ENCODE measurements around the gene ABHD17C. TPM values are rescaled to one million over a fixed set of nuclear protein-coding genes. Genes with fewer than 3 reads are reported as not detected.

Gene ABHD17C
- total and polyA plus RNA-seq, 2 donors from 2014 or later: 18.8 to 20.6 TPM

GRCh38 chr15:80773122-80773551, 78.0 kb downstream of the ABHD17C start:
- H3K9me3 ChIP-seq (ENCODE audit: control insufficient read depth in 2 of 3, insufficient read depth in 1 of 3, low read length in 3 of 3): no peaks in the 10 kb centered on the region
- no peaks in the 10 kb centered on the region for H3K27me3 ChIP-seq (ENCODE audit: control insufficient read depth, insufficient read depth, low read length)
- intact Hi-C loops (cut with DNase I): no loop called here
- TF ChIP-seq, protein P1, sequence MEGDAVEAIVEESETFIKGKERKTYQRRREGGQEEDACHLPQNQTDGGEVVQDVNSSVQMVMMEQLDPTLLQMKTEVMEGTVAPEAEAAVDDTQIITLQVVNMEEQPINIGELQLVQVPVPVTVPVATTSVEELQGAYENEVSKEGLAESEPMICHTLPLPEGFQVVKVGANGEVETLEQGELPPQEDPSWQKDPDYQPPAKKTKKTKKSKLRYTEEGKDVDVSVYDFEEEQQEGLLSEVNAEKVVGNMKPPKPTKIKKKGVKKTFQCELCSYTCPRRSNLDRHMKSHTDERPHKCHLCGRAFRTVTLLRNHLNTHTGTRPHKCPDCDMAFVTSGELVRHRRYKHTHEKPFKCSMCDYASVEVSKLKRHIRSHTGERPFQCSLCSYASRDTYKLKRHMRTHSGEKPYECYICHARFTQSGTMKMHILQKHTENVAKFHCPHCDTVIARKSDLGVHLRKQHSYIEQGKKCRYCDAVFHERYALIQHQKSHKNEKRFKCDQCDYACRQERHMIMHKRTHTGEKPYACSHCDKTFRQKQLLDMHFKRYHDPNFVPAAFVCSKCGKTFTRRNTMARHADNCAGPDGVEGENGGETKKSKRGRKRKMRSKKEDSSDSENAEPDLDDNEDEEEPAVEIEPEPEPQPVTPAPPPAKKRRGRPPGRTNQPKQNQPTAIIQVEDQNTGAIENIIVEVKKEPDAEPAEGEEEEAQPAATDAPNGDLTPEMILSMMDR (IDR thresholded peaks at IDR 0.05; ENCODE audit: borderline replicate concordance, extremely low read depth, insufficient read depth): no peak
- no peak overlapping the region for H3K9ac ChIP-seq (ENCODE audit: low read length in 3 of 3)
- DNase-seq (no peak), FAIRE-seq (no peak)
- peaks cover 0 to 6% (median 0%) of the 10 kb centered on the region in 3 donors for H3K4me1 ChIP-seq (ENCODE audit: control insufficient read depth in 2 of 3, insufficient read depth in 2 of 3, low read depth in 1 of 3, low read length in 3 of 3)
- H3K36me3 ChIP-seq (ENCODE audit: control insufficient read depth in 2 of 3, insufficient read depth in 3 of 3, low read length in 3 of 3): no peaks in the 10 kb centered on the region
- no peak overlapping the region for H3K27ac ChIP-seq (ENCODE audit: low read depth in 2 of 2, low read length in 2 of 2)
- H3K4me3 ChIP-seq (ENCODE audit: low read length in 3 of 3): no peak overlapping the region

DNA sequence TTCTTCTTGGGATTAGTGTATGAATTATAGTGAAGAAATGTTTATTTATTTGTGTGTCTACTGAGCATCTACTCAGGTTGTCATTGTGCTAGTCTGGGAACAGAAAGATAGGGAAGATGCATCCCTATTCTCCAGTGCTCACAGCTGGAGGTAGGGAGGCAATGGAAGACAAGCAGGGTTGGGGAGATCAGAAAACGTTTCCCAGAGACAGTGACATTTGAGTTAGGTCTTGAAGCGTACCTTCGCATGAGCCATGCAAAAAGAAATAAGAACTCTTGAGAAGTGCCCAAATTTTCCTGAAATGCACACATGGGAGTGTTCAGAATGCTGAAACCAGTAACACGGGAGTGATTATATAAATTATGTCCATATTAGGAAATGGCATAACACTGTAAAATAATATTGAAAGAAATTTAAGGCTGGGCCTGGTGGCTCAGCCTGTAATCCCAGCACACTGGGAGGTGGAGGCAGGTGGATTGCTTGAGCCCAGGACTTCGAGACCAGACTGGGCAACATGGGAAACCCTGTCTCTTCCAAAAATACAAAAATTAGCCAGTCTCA, 78.8 kb downstream of the ABHD17C start:
- no peak for DNase-seq
- Histone ChIP-seq H3K27ac (ENCODE audit: low read depth in 2 of 2, low read length in 2 of 2) (no peak overlapping the region), H3K36me3 (ENCODE audit: control insufficient read depth in 2 of 3, insufficient read depth in 3 of 3, low read length in 3 of 3) (no peaks in the 10 kb centered on the region), H3K4me3 (ENCODE audit: low read length in 3 of 3) (no peak overlapping the region), H3K9ac (ENCODE audit: low read length in 3 of 3) (no peak overlapping the region), H3K27me3 (ENCODE audit: control insufficient read depth, insufficient read depth, low read length) (peaks cover 2% of the 10 kb centered on the region), H3K4me1 (ENCODE audit: control insufficient read depth in 2 of 3, insufficient read depth in 2 of 3, low read depth in 1 of 3, low read length in 3 of 3) (peaks cover 0 to 6% (median 0%) of the 10 kb centered on the region in 3 donors), H3K9me3 (ENCODE audit: control insufficient read depth in 2 of 3, insufficient read depth in 1 of 3, low read length in 3 of 3) (no peaks in the 10 kb centered on the region)
- intact Hi-C loops (cut with DNase I): no loop called here
- TF ChIP-seq, protein P1 (IDR thresholded peaks at IDR 0.05; ENCODE audit: borderline replicate concordance, extremely low read depth, insufficient read depth): no peak
- no peak for FAIRE-seq

- H3K9ac ChIP-seq (ENCODE audit: low read length in 3 of 3): no peak overlapping the region
- intact Hi-C loops (cut with DNase I): no loop called here
Observed at GRCh38 chr15:80774486-80774885, 79.4 kb downstream of the ABHD17C start.

More at GRCh38 chr15:80774486-80774885, 79.4 kb downstream of the ABHD17C start:
- no peak overlapping the region for H3K4me3 ChIP-seq (ENCODE audit: low read length in 3 of 3)
- DNase-seq (no peak), FAIRE-seq (no peak)
- H3K9me3 ChIP-seq (ENCODE audit: control insufficient read depth in 2 of 3, insufficient read depth in 1 of 3, low read length in 3 of 3): no peaks in the 10 kb centered on the region
- TF ChIP-seq, protein P1 (IDR thresholded peaks at IDR 0.05; ENCODE audit: borderline replicate concordance, extremely low read depth, insufficient read depth): no peak
- no peaks in the 10 kb centered on the region for H3K36me3 ChIP-seq (ENCODE audit: control insufficient read depth in 2 of 3, insufficient read depth in 3 of 3, low read length in 3 of 3)
- peaks cover 0 to 7% (median 0%) of the 10 kb centered on the region in 3 donors for H3K4me1 ChIP-seq (ENCODE audit: control insufficient read depth in 2 of 3, insufficient read depth in 2 of 3, low read depth in 1 of 3, low read length in 3 of 3)
- peaks cover 2% of the 10 kb centered on the region for H3K27me3 ChIP-seq (ENCODE audit: control insufficient read depth, insufficient read depth, low read length)
- H3K27ac ChIP-seq (ENCODE audit: low read depth in 2 of 2, low read length in 2 of 2): no peak overlapping the region

Data from kidney (tissue), 14 donors.